Measurements from ENCODE around the gene SLC10A6. TPM values are rescaled to one million over a fixed set of nuclear protein-coding genes. Genes with fewer than 3 reads are reported as not detected.

The SLC10A6 gene, protein sequence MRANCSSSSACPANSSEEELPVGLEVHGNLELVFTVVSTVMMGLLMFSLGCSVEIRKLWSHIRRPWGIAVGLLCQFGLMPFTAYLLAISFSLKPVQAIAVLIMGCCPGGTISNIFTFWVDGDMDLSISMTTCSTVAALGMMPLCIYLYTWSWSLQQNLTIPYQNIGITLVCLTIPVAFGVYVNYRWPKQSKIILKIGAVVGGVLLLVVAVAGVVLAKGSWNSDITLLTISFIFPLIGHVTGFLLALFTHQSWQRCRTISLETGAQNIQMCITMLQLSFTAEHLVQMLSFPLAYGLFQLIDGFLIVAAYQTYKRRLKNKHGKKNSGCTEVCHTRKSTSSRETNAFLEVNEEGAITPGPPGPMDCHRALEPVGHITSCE
- polyA plus RNA-seq (2013, experiment 1 of 2) = not detected
- not detected for polyA plus RNA-seq (2013, experiment 2 of 2)

DNA sequence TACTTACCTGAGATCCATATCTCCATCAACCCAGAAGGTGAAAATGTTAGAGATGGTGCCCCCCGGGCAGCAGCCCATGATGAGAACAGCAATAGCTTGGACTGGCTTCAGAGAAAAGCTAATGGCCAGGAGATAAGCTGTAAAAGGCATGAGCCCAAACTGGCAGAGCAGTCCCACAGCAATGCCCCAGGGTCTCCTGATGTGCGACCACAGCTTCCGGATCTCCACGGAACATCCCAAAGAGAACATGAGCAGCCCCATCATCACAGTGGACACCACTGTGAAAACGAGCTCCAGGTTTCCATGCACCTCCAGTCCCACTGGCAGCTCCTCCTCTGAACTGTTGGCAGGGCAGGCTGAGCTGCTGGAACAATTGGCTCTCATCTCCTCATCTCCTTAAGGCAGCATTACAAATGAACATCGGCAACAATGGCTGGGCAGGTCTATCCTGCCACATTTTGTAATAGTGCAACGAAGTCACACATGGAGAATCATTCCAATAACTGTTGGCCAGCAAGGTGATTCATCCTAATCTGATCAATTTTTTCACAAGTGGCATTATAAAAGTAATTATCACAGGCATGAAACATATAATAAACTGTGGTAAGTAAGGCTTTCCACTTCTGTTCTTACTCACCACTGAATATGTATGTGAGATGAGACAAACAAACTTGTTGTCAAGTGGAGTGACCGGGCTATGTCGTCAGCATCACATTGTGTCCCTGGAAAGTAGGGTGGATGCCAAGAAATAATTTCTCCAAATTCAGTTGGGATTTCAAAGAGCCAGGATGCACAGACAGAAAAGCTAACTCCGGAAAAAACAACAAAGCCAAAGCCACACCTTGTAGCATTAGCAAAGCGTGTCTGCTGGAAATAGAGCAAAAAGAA lies at the start of gene SLC10A6:
Gene SLC10A6 (minus strand): TSS at position 653 of the 888 bp plus-strand sequence. CDS start 269 bp downstream, at position 384.
- Histone ChIP-seq H3K36me3 (ENCODE audit: control insufficient read depth, insufficient read depth, low read length) (no peaks in the 10 kb centered on the region), H3K9me3 (ENCODE audit: control insufficient read depth, low read length) (peaks cover 3% of the 10 kb centered on the region), H3K27ac (ENCODE audit: low read depth, low read length, severe bottlenecking) (no peak within 1 kb of the TSS), H3K4me3 (ENCODE audit: extremely low read depth, insufficient read depth, low read length, poor library complexity, severe bottlenecking) (no peak within 1 kb of the TSS), H3K4me1 (ENCODE audit: control insufficient read depth, insufficient read depth, low read length, poor library complexity, severe bottlenecking) (no peaks in the 10 kb centered on the region)
- 94 to 97% methylated on average over 8 to 9 of the region's 11 CpGs for WGBS, 2 experiments (ENCODE audit: insufficient coverage in 2 of 2)

- H3K9me3 ChIP-seq (ENCODE audit: control insufficient read depth, low read length) = no peaks in the 10 kb centered on the region
- WGBS, 2 experiments (ENCODE audit: insufficient coverage in 2 of 2) = 83 to 89% methylated on average over 2 to 4 of the region's 4 CpGs
- no peaks in the 10 kb centered on the region for H3K36me3 ChIP-seq (ENCODE audit: control insufficient read depth, insufficient read depth, low read length)
- no peaks in the 10 kb centered on the region for H3K4me1 ChIP-seq (ENCODE audit: control insufficient read depth, insufficient read depth, low read length, poor library complexity, severe bottlenecking)
- no peak overlapping the region for H3K27ac ChIP-seq (ENCODE audit: low read depth, low read length, severe bottlenecking)
- H3K4me3 ChIP-seq (ENCODE audit: extremely low read depth, insufficient read depth, low read length, poor library complexity, severe bottlenecking) = no peak overlapping the region
Measured at GRCh38 chr4:86898562-86898961, 49.4 kb upstream of the SLC10A6 start.

- no peak overlapping the region for H3K4me3 ChIP-seq (ENCODE audit: extremely low read depth, insufficient read depth, low read length, poor library complexity, severe bottlenecking)
- no peaks in the 10 kb centered on the region for H3K36me3 ChIP-seq (ENCODE audit: control insufficient read depth, insufficient read depth, low read length)
- no peaks in the 10 kb centered on the region for H3K9me3 ChIP-seq (ENCODE audit: control insufficient read depth, low read length)
- H3K27ac ChIP-seq (ENCODE audit: low read depth, low read length, severe bottlenecking) = no peak overlapping the region
- WGBS, 2 experiments (ENCODE audit: insufficient coverage in 2 of 2) = 72 to 91% methylated on average over 4 of the region's 4 CpGs
- no peaks in the 10 kb centered on the region for H3K4me1 ChIP-seq (ENCODE audit: control insufficient read depth, insufficient read depth, low read length, poor library complexity, severe bottlenecking)
Measured at GRCh38 chr4:86896596-86896995, 47.4 kb upstream of the SLC10A6 start.

- 60 to 100% methylated on average over 1 to 2 of the region's 6 CpGs for WGBS, 2 experiments (ENCODE audit: insufficient coverage in 2 of 2)
- no peak overlapping the region for H3K27ac ChIP-seq (ENCODE audit: low read depth, low read length, severe bottlenecking)
- no peaks in the 10 kb centered on the region for H3K4me1 ChIP-seq (ENCODE audit: control insufficient read depth, insufficient read depth, low read length, poor library complexity, severe bottlenecking)
- no peak overlapping the region for H3K4me3 ChIP-seq (ENCODE audit: extremely low read depth, insufficient read depth, low read length, poor library complexity, severe bottlenecking)
- H3K36me3 ChIP-seq (ENCODE audit: control insufficient read depth, insufficient read depth, low read length) = no peaks in the 10 kb centered on the region
- no peaks in the 10 kb centered on the region for H3K9me3 ChIP-seq (ENCODE audit: control insufficient read depth, low read length)
Measured at GRCh38 chr4:86895692-86896488, 46.7 kb upstream of the SLC10A6 start.

- no peaks in the 10 kb centered on the region for H3K9me3 ChIP-seq (ENCODE audit: control insufficient read depth, low read length)
- H3K27ac ChIP-seq (ENCODE audit: low read depth, low read length, severe bottlenecking) = no peak overlapping the region
- H3K4me1 ChIP-seq (ENCODE audit: control insufficient read depth, insufficient read depth, low read length, poor library complexity, severe bottlenecking) = no peaks in the 10 kb centered on the region
- H3K36me3 ChIP-seq (ENCODE audit: control insufficient read depth, insufficient read depth, low read length) = no peaks in the 10 kb centered on the region
- H3K4me3 ChIP-seq (ENCODE audit: extremely low read depth, insufficient read depth, low read length, poor library complexity, severe bottlenecking) = no peak overlapping the region
Measured at GRCh38 chr4:86894455-86894854, 45.3 kb upstream of the SLC10A6 start.

DNA sequence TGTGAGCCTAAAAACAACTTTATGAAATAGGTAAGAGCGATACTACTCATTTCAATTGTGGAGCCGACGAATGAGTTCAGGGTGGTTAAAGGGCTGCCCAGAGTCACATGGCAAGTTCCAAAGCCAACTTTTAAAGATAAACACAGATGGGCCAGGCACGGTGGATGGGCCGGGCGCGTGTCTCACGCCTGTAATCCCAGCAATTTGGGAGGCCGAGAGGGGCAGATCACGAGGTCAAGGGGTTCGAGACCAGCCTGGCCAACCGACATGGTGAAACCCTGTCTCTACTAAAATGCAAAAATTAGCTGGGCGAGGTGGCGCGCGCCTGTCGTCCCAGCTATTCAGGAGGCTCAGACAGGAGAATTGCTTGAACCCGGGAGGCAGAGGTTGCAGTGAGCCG lies 44.0 kb upstream of the SLC10A6 start:
- Histone ChIP-seq H3K4me1 (ENCODE audit: control insufficient read depth, insufficient read depth, low read length, poor library complexity, severe bottlenecking) (no peaks in the 10 kb centered on the region), H3K27ac (ENCODE audit: low read depth, low read length, severe bottlenecking) (no peak overlapping the region), H3K9me3 (ENCODE audit: control insufficient read depth, low read length) (no peaks in the 10 kb centered on the region), H3K36me3 (ENCODE audit: control insufficient read depth, insufficient read depth, low read length) (no peaks in the 10 kb centered on the region), H3K4me3 (ENCODE audit: extremely low read depth, insufficient read depth, low read length, poor library complexity, severe bottlenecking) (no peak overlapping the region)
- WGBS, 2 experiments (ENCODE audit: insufficient coverage in 2 of 2) = 94 to 96% methylated on average over 19 of the region's 19 CpGs

- H3K27ac ChIP-seq (ENCODE audit: low read depth, low read length, severe bottlenecking) = peak overlapping the region; percentile 60
- no peaks in the 10 kb centered on the region for H3K9me3 ChIP-seq (ENCODE audit: control insufficient read depth, low read length)
- H3K4me3 ChIP-seq (ENCODE audit: extremely low read depth, insufficient read depth, low read length, poor library complexity, severe bottlenecking) = peak overlapping the region; percentile 66
- no peaks in the 10 kb centered on the region for H3K4me1 ChIP-seq (ENCODE audit: control insufficient read depth, insufficient read depth, low read length, poor library complexity, severe bottlenecking)
- 12 to 27% methylated on average over 8 to 12 of the region's 13 CpGs for WGBS, 2 experiments (ENCODE audit: insufficient coverage in 2 of 2)
- H3K36me3 ChIP-seq (ENCODE audit: control insufficient read depth, insufficient read depth, low read length) = no peaks in the 10 kb centered on the region
Measured at GRCh38 chr4:86892636-86892960, 43.4 kb upstream of the SLC10A6 start.

DNA sequence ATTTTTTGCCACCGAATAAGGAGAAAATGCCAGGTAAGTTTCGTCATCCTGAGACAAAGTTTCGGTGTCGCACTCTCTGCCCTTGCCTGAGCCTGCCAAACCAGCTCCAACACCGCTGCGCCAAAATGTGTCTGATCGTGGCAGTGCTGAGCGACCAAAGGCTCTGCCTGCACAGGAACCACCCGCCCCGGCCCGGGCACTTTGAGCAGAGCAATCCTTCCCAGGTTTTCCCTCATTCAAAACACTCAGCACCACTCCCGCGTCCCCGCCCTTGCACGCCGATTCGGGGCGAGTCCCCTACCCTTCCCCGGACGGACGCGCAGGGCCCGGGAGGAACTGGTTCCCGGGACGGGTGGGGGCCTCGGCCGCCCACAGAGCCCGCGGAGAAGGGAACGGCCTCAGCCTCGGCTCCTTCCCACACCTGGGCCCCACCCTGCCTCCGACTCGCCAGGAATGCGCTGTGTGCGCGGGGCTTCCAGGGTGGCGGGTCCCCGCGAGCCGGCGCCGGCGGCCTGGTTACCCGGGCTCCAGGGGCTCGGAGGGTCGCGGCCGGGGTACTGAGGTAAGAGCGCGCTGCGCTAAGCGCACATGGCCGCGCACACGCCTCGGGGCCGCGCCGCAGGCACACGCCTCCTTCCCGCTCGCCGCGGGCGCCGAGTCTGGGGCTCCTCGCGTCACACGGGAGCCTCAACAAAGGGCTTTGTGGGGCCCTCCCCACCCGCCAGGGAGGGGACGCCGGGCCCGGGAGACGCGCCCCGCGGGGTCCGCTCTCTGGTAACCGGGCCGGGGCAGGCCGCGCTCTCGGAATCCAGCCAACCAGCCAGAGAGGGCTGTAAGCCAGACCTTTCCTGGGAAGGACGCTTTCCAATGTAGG lies 42.8 kb upstream of the SLC10A6 start, which contains the start of gene C4orf36:
Gene C4orf36 (minus strand): TSS at position 661 of the 874 bp plus-strand sequence. CDS start 902 bp downstream, outside the sequence.
- H3K4me1 ChIP-seq (ENCODE audit: control insufficient read depth, insufficient read depth, low read length, poor library complexity, severe bottlenecking) = no peaks in the 10 kb centered on the region
- no peaks in the 10 kb centered on the region for H3K36me3 ChIP-seq (ENCODE audit: control insufficient read depth, insufficient read depth, low read length)
- peak within 1 kb of the TSS; percentile 66 for H3K4me3 ChIP-seq (ENCODE audit: extremely low read depth, insufficient read depth, low read length, poor library complexity, severe bottlenecking)
- H3K27ac ChIP-seq (ENCODE audit: low read depth, low read length, severe bottlenecking) = peak within 1 kb of the TSS; percentile 60
- WGBS, 2 experiments (ENCODE audit: insufficient coverage in 2 of 2) = 1 to 2% methylated on average over 70 to 78 of the region's 84 CpGs
- no peaks in the 10 kb centered on the region for H3K9me3 ChIP-seq (ENCODE audit: control insufficient read depth, low read length)

- 90 to 96% methylated on average over 4 of the region's 7 CpGs for WGBS, 2 experiments (ENCODE audit: insufficient coverage in 2 of 2)
- Histone ChIP-seq H3K27ac (ENCODE audit: low read depth, low read length, severe bottlenecking) (no peak overlapping the region), H3K4me3 (ENCODE audit: extremely low read depth, insufficient read depth, low read length, poor library complexity, severe bottlenecking) (no peak overlapping the region), H3K9me3 (ENCODE audit: control insufficient read depth, low read length) (no peaks in the 10 kb centered on the region), H3K4me1 (ENCODE audit: control insufficient read depth, insufficient read depth, low read length, poor library complexity, severe bottlenecking) (no peaks in the 10 kb centered on the region), H3K36me3 (ENCODE audit: control insufficient read depth, insufficient read depth, low read length) (no peaks in the 10 kb centered on the region)
Measured at GRCh38 chr4:86890790-86891189, 41.6 kb upstream of the SLC10A6 start.

Data from mesodermal cell (in vitro differentiated cells).